ENCODE results near the gene LIPC.
A peak's percentile ranks its signal among the peaks of the same experiment; 100 is the strongest.

LIPC gene

DNA sequence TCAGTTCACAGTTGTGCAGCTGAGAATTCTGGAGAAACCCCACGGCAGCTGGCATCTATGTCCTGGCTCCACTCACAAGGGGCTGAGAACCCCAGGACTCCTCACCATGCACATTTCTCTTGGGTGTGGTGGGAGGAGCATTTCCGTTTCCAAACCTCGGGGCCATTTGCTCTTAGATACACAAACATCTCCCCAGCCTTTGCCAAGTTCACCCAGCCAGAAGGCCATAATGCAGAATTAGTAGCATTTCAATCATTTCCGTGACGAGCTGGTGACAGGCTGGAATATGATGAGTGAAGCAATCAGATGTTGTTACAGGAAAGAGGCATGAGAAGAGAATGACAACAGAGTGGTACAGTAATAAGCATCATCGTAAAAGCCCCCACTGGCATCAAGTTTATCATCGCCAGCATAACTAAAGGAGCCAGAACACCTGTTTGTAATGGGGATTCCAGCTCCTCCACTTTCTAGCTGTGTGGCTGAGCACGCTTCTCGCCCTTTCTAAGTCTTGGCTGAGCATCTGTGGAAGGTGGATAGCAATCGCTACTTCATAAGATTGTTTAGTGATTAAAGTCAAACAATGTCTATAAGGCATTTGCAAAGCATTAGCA is 82.0 kb downstream of the LIPC start:
- Histone ChIP-seq H3K79me1 (ENCODE audit: low read length) (no peaks in the 10 kb centered on the region), H3K23ac (ENCODE audit: low read length) (no peak overlapping the region), H4K8ac (ENCODE audit: low read depth, low read length) (no peak overlapping the region), H2BK120ac (ENCODE audit: low read depth, low read length) (no peak overlapping the region), H3K4me1 (ENCODE audit: control insufficient read depth, low read depth, low read length) (no peaks in the 10 kb centered on the region), H4K5ac (ENCODE audit: low read length) (no peak overlapping the region), H3K9ac (ENCODE audit: low read length) (no peak overlapping the region), H3K4me3 (ENCODE audit: low read length) (no peak overlapping the region), H3K4ac (ENCODE audit: low read depth, low read length) (no peak overlapping the region), H3K79me2 (ENCODE audit: control insufficient read depth, insufficient read depth, low read length) (no peaks in the 10 kb centered on the region), H3K27me3 (ENCODE audit: insufficient read depth, low read length, poor library complexity) (no peaks in the 10 kb centered on the region), H2BK15ac (replicated peaks; ENCODE audit: low read depth) (no peak overlapping the region), H3K56ac (ENCODE audit: low read length) (no peak overlapping the region), H3K36me3 (ENCODE audit: control insufficient read depth, insufficient read depth, low read length) (no peaks in the 10 kb centered on the region), H2AK5ac (ENCODE audit: low read length) (no peak overlapping the region), H3K4me2 (ENCODE audit: low read length) (no peak overlapping the region), H3K18ac (ENCODE audit: low read length) (no peak overlapping the region), H2BK5ac (ENCODE audit: low read length) (no peak overlapping the region), H3K27ac (ENCODE audit: low read depth, low read length) (no peak overlapping the region)
- no peak for DNase-seq
- no CpG with 5 or more reads among the region's 10 CpGs for WGBS (ENCODE audit: extremely low coverage, insufficient coverage, low lambda C conversion rate)

DNA sequence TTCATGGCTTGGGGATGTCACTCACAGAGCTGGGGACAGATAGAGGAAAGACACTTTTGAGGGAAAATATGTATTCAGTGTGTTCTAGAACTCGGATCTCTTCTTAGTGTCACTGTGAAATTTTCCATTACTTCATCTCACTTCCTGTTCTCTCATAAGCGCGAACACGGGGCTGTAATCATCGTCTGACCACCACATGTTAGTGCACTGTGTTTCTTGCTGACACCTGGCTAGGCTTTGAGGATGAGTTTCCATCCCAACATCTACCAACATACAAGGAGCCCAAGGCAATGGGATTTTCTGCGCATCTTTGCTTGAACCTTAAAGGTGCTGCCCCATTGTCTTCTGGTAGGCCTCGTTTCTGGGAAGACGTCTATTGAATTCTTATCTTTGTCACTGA is 84.0 kb downstream of the LIPC start:
- Histone ChIP-seq H3K9ac (ENCODE audit: low read length) (no peak overlapping the region), H3K23ac (ENCODE audit: low read length) (no peak overlapping the region), H3K4me2 (ENCODE audit: low read length) (no peak overlapping the region), H2AK5ac (ENCODE audit: low read length) (no peak overlapping the region), H3K4me1 (ENCODE audit: control insufficient read depth, low read depth, low read length) (peaks cover under 1% of the 10 kb centered on the region), H2BK120ac (ENCODE audit: low read depth, low read length) (no peak overlapping the region), H3K18ac (ENCODE audit: low read length) (no peak overlapping the region), H3K56ac (ENCODE audit: low read length) (no peak overlapping the region), H2BK5ac (ENCODE audit: low read length) (no peak overlapping the region), H4K8ac (ENCODE audit: low read depth, low read length) (no peak overlapping the region), H3K36me3 (ENCODE audit: control insufficient read depth, insufficient read depth, low read length) (no peaks in the 10 kb centered on the region), H3K4ac (ENCODE audit: low read depth, low read length) (no peak overlapping the region), H3K27me3 (ENCODE audit: insufficient read depth, low read length, poor library complexity) (no peaks in the 10 kb centered on the region), H3K79me2 (ENCODE audit: control insufficient read depth, insufficient read depth, low read length) (no peaks in the 10 kb centered on the region), H3K27ac (ENCODE audit: low read depth, low read length) (no peak overlapping the region), H3K4me3 (ENCODE audit: low read length) (no peak overlapping the region), H4K5ac (ENCODE audit: low read length) (no peak overlapping the region), H3K79me1 (ENCODE audit: low read length) (no peaks in the 10 kb centered on the region), H2BK15ac (replicated peaks; ENCODE audit: low read depth) (no peak overlapping the region)
- no peak for DNase-seq
- WGBS (ENCODE audit: extremely low coverage, insufficient coverage, low lambda C conversion rate) = no CpG with 5 or more reads among the region's 8 CpGs

GRCh38 chr15:58517252-58517681 is 85.5 kb downstream of the LIPC start:
- Histone ChIP-seq H3K36me3 (ENCODE audit: control insufficient read depth, insufficient read depth, low read length) (no peaks in the 10 kb centered on the region), H3K79me2 (ENCODE audit: control insufficient read depth, insufficient read depth, low read length) (no peaks in the 10 kb centered on the region), H3K18ac (ENCODE audit: low read length) (no peak overlapping the region), H3K23ac (ENCODE audit: low read length) (no peak overlapping the region), H2AK5ac (ENCODE audit: low read length) (no peak overlapping the region), H3K27ac (ENCODE audit: low read depth, low read length) (no peak overlapping the region), H2BK120ac (ENCODE audit: low read depth, low read length) (no peak overlapping the region), H3K9ac (ENCODE audit: low read length) (no peak overlapping the region), H3K4me3 (ENCODE audit: low read length) (no peak overlapping the region), H3K79me1 (ENCODE audit: low read length) (no peaks in the 10 kb centered on the region), H3K27me3 (ENCODE audit: insufficient read depth, low read length, poor library complexity) (no peaks in the 10 kb centered on the region), H3K4ac (ENCODE audit: low read depth, low read length) (no peak overlapping the region), H4K5ac (ENCODE audit: low read length) (no peak overlapping the region), H3K56ac (ENCODE audit: low read length) (no peak overlapping the region), H2BK15ac (replicated peaks; ENCODE audit: low read depth) (no peak overlapping the region), H3K4me2 (ENCODE audit: low read length) (no peak overlapping the region), H2BK5ac (ENCODE audit: low read length) (no peak overlapping the region), H3K4me1 (ENCODE audit: control insufficient read depth, low read depth, low read length) (peaks cover 11% of the 10 kb centered on the region), H4K8ac (ENCODE audit: low read depth, low read length) (no peak overlapping the region)
- peak; percentile 44 for DNase-seq
- WGBS (ENCODE audit: extremely low coverage, insufficient coverage, low lambda C conversion rate) = no CpG with 5 or more reads among the region's 3 CpGs

GRCh38 chr15:58517682-58518525 is 86.1 kb downstream of the LIPC start:
- no peaks in the 10 kb centered on the region for H3K79me1 ChIP-seq (ENCODE audit: low read length)
- no peak overlapping the region for H3K27ac ChIP-seq (ENCODE audit: low read depth, low read length)
- no peak overlapping the region for H3K4me2 ChIP-seq (ENCODE audit: low read length)
- H4K5ac ChIP-seq (ENCODE audit: low read length) = no peak overlapping the region
- no peak overlapping the region for H3K4me3 ChIP-seq (ENCODE audit: low read length)
- H3K56ac ChIP-seq (ENCODE audit: low read length) = no peak overlapping the region
- no peak overlapping the region for H4K8ac ChIP-seq (ENCODE audit: low read depth, low read length)
- no peak overlapping the region for H2BK15ac ChIP-seq (replicated peaks; ENCODE audit: low read depth)
- H3K4me1 ChIP-seq (ENCODE audit: control insufficient read depth, low read depth, low read length) = peaks cover 11% of the 10 kb centered on the region
- no peak overlapping the region for H3K23ac ChIP-seq (ENCODE audit: low read length)
- no peaks in the 10 kb centered on the region for H3K79me2 ChIP-seq (ENCODE audit: control insufficient read depth, insufficient read depth, low read length)
- H3K4ac ChIP-seq (ENCODE audit: low read depth, low read length) = no peak overlapping the region
- no peak overlapping the region for H3K18ac ChIP-seq (ENCODE audit: low read length)
- no peak overlapping the region for H3K9ac ChIP-seq (ENCODE audit: low read length)
- H2AK5ac ChIP-seq (ENCODE audit: low read length) = no peak overlapping the region
- no peaks in the 10 kb centered on the region for H3K36me3 ChIP-seq (ENCODE audit: control insufficient read depth, insufficient read depth, low read length)
- H3K27me3 ChIP-seq (ENCODE audit: insufficient read depth, low read length, poor library complexity) = no peaks in the 10 kb centered on the region
- DNase-seq = no peak
- H2BK120ac ChIP-seq (ENCODE audit: low read depth, low read length) = no peak overlapping the region
- no CpG with 5 or more reads among the region's 9 CpGs for WGBS (ENCODE audit: extremely low coverage, insufficient coverage, low lambda C conversion rate)
- no peak overlapping the region for H2BK5ac ChIP-seq (ENCODE audit: low read length)

DNA sequence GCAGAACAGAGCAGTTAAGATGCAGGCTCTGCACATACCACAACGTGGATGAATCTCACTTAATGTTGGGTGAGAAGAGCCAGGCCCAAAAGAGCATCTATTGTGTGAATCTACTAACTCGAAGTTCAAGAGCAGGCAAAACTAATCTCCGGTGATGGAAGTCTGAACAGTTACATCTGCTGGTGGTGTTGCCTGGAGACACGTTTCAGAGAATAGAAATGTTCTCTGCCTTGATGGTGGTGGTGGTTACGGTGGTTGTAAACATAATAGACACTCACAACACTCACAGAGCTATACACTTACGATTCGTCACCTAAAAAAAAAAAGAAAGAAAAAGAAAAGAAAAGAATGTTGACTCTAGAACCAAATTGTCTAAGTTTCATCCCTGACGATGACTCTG is 86.8 kb downstream of the LIPC start:
- Histone ChIP-seq H3K79me1 (ENCODE audit: low read length) (no peaks in the 10 kb centered on the region), H4K8ac (ENCODE audit: low read depth, low read length) (no peak overlapping the region), H4K5ac (ENCODE audit: low read length) (no peak overlapping the region), H3K4ac (ENCODE audit: low read depth, low read length) (no peak overlapping the region), H2BK120ac (ENCODE audit: low read depth, low read length) (no peak overlapping the region), H2BK15ac (replicated peaks; ENCODE audit: low read depth) (no peak overlapping the region), H3K4me1 (ENCODE audit: control insufficient read depth, low read depth, low read length) (peaks cover 11% of the 10 kb centered on the region), H3K23ac (ENCODE audit: low read length) (no peak overlapping the region), H3K56ac (ENCODE audit: low read length) (no peak overlapping the region), H3K9ac (ENCODE audit: low read length) (no peak overlapping the region), H3K27me3 (ENCODE audit: insufficient read depth, low read length, poor library complexity) (no peaks in the 10 kb centered on the region), H3K27ac (ENCODE audit: low read depth, low read length) (no peak overlapping the region), H3K79me2 (ENCODE audit: control insufficient read depth, insufficient read depth, low read length) (no peaks in the 10 kb centered on the region), H2BK5ac (ENCODE audit: low read length) (no peak overlapping the region), H3K4me2 (ENCODE audit: low read length) (no peak overlapping the region), H3K18ac (ENCODE audit: low read length) (no peak overlapping the region), H2AK5ac (ENCODE audit: low read length) (no peak overlapping the region), H3K36me3 (ENCODE audit: control insufficient read depth, insufficient read depth, low read length) (no peaks in the 10 kb centered on the region), H3K4me3 (ENCODE audit: low read length) (no peak overlapping the region)
- WGBS (ENCODE audit: extremely low coverage, insufficient coverage, low lambda C conversion rate) = no CpG with 5 or more reads among the region's 8 CpGs
- no peak for DNase-seq
